ENCODE data around the gene RNF144B. TPM values are rescaled to one million over a fixed set of nuclear protein-coding genes. Genes with fewer than 3 reads are reported as not detected.

The RNF144B gene
- total and polyA plus RNA-seq, 2 donors (not counting 1 experiment from before 2014, with no cell fraction given), result 0.61 to 0.83 TPM

DNA sequence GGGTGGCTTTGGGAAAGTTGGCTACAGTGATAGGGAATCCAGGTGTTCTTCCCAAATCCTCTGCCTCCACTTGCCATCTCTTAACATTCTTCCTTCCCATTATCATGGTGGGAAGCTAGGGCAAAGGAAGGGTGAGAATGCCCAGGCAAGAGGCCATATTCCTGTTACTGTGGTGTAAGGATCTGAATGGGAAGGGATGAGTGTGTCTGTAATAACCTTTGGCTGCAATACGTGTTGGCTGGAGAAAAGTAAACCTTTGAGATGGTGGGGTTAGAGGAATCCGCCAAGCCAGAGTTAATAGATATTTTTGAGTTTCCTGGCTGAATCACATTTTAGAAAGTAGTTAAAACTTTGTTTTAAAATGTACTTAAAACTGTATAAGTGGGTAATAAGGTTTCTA lies 45.9 kb downstream of the RNF144B start:
- TF ChIP-seq, protein P1, sequence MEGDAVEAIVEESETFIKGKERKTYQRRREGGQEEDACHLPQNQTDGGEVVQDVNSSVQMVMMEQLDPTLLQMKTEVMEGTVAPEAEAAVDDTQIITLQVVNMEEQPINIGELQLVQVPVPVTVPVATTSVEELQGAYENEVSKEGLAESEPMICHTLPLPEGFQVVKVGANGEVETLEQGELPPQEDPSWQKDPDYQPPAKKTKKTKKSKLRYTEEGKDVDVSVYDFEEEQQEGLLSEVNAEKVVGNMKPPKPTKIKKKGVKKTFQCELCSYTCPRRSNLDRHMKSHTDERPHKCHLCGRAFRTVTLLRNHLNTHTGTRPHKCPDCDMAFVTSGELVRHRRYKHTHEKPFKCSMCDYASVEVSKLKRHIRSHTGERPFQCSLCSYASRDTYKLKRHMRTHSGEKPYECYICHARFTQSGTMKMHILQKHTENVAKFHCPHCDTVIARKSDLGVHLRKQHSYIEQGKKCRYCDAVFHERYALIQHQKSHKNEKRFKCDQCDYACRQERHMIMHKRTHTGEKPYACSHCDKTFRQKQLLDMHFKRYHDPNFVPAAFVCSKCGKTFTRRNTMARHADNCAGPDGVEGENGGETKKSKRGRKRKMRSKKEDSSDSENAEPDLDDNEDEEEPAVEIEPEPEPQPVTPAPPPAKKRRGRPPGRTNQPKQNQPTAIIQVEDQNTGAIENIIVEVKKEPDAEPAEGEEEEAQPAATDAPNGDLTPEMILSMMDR (conservative IDR thresholded peaks at IDR 0.05 in 1 of 2, IDR thresholded peaks at IDR 0.05 in 1 of 2; ENCODE audit: low read depth in 1 of 2, low read length in 2 of 2), result no peak
- no peak for TF ChIP-seq EZH2 (IDR thresholded peaks at IDR 0.05; ENCODE audit: low read length, missing control alignments)
- no peaks in the 10 kb centered on the region for H3K9me3 ChIP-seq (ENCODE audit: control insufficient read depth, insufficient read depth, low read depth, low read length)
- no peaks in the 10 kb centered on the region for H3K4me1 ChIP-seq (ENCODE audit: control insufficient read depth, extremely low read depth, insufficient read depth, low read length)
- H3K27me3 ChIP-seq (ENCODE audit: control insufficient read depth, insufficient read depth, low read length), result no peaks in the 10 kb centered on the region
- DNase-seq (ENCODE audit: low read depth in 2 of 2), result no peak
- no peak overlapping the region for H3K9ac ChIP-seq (ENCODE audit: insufficient read depth, low read length)
- no peak overlapping the region for H3K4me3 ChIP-seq (replicated peaks in 1 of 4; ENCODE audit: control extremely low read depth in 1 of 4, insufficient read depth in 1 of 4, low read depth in 3 of 4, low read length in 4 of 4)
- H3K4me2 ChIP-seq (ENCODE audit: extremely low read depth, insufficient read depth, low read length), result no peak overlapping the region
- H3K79me2 ChIP-seq (ENCODE audit: control insufficient read depth, insufficient read depth, low read length), result no peaks in the 10 kb centered on the region
- no peak overlapping the region for H3K27ac ChIP-seq (ENCODE audit: insufficient read depth, low read length)
- H3K36me3 ChIP-seq (ENCODE audit: control insufficient read depth, insufficient read depth, low read length), result no peaks in the 10 kb centered on the region
- H2AFZ ChIP-seq (ENCODE audit: low read length), result no peak overlapping the region
- H4K20me1 ChIP-seq (ENCODE audit: control insufficient read depth, extremely low read depth, insufficient read depth, low read length), result no peaks in the 10 kb centered on the region

DNA sequence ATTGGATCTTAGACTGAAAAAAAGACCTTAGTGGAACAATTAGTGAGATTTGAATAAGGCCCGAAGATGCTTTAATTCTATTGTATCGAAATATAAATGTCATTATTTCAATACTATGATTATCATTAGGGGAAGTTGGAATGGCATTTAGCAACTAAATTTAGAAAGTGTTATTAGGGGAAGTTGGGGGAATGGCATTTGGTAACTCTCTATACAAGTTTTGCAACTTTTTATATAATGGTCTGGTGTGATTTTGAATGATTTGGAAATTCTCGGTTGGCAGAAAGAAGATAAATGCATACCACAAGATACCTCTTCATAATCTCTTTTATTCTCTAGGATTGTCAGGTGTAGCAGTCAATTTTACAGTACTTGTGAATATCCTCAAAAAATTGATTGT lies 49.2 kb downstream of the RNF144B start:
- H3K4me1 ChIP-seq (ENCODE audit: control insufficient read depth, extremely low read depth, insufficient read depth, low read length), result no peaks in the 10 kb centered on the region
- H3K27ac ChIP-seq (ENCODE audit: insufficient read depth, low read length), result no peak overlapping the region
- TF ChIP-seq, protein P1 (conservative IDR thresholded peaks at IDR 0.05 in 1 of 2, IDR thresholded peaks at IDR 0.05 in 1 of 2; ENCODE audit: low read depth in 1 of 2, low read length in 2 of 2), result no peak
- TF ChIP-seq EZH2 (IDR thresholded peaks at IDR 0.05; ENCODE audit: low read length, missing control alignments), result no peak
- H3K4me2 ChIP-seq (ENCODE audit: extremely low read depth, insufficient read depth, low read length), result no peak overlapping the region
- no peaks in the 10 kb centered on the region for H3K9me3 ChIP-seq (ENCODE audit: control insufficient read depth, insufficient read depth, low read depth, low read length)
- H3K4me3 ChIP-seq (replicated peaks in 1 of 4; ENCODE audit: control extremely low read depth in 1 of 4, insufficient read depth in 1 of 4, low read depth in 3 of 4, low read length in 4 of 4), result no peak overlapping the region
- H3K27me3 ChIP-seq (ENCODE audit: control insufficient read depth, insufficient read depth, low read length), result no peaks in the 10 kb centered on the region
- no peak for DNase-seq (ENCODE audit: low read depth in 2 of 2)
- H3K36me3 ChIP-seq (ENCODE audit: control insufficient read depth, insufficient read depth, low read length), result no peaks in the 10 kb centered on the region
- no peaks in the 10 kb centered on the region for H3K79me2 ChIP-seq (ENCODE audit: control insufficient read depth, insufficient read depth, low read length)
- H2AFZ ChIP-seq (ENCODE audit: low read length), result no peak overlapping the region
- no peak overlapping the region for H3K9ac ChIP-seq (ENCODE audit: insufficient read depth, low read length)
- no peaks in the 10 kb centered on the region for H4K20me1 ChIP-seq (ENCODE audit: control insufficient read depth, extremely low read depth, insufficient read depth, low read length)

DNA sequence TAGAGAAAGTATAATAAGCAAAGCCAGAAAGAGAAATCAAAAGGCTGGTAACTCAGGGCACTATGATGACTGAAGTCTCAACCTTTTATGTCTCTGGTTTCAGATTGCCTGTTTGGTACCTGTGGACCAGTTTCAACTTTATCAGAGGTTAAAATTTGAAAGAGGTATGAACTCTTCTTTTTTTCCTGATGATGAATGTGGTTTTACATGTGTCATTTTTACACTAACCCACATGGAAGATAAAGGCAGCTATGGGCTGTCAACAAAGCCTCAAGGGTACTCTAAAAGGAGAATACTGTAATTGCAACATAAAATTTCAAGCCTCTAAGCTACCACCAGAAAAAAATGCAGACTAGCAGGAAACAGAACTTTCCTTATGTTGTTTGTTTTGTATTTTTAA lies 52.4 kb downstream of the RNF144B start:
- Histone ChIP-seq H3K36me3 (ENCODE audit: control insufficient read depth, insufficient read depth, low read length) (no peaks in the 10 kb centered on the region), H3K27me3 (ENCODE audit: control insufficient read depth, insufficient read depth, low read length) (no peaks in the 10 kb centered on the region), H3K9ac (ENCODE audit: insufficient read depth, low read length) (no peak overlapping the region), H3K4me1 (ENCODE audit: control insufficient read depth, extremely low read depth, insufficient read depth, low read length) (no peaks in the 10 kb centered on the region), H2AFZ (ENCODE audit: low read length) (no peak overlapping the region), H3K9me3 (ENCODE audit: control insufficient read depth, insufficient read depth, low read depth, low read length) (no peaks in the 10 kb centered on the region), H3K27ac (ENCODE audit: insufficient read depth, low read length) (no peak overlapping the region), H4K20me1 (ENCODE audit: control insufficient read depth, extremely low read depth, insufficient read depth, low read length) (no peaks in the 10 kb centered on the region), H3K4me3 (replicated peaks in 1 of 4; ENCODE audit: control extremely low read depth in 1 of 4, insufficient read depth in 1 of 4, low read depth in 3 of 4, low read length in 4 of 4) (no peak overlapping the region), H3K4me2 (ENCODE audit: extremely low read depth, insufficient read depth, low read length) (no peak overlapping the region), H3K79me2 (ENCODE audit: control insufficient read depth, insufficient read depth, low read length) (no peaks in the 10 kb centered on the region)
- TF ChIP-seq, protein P1 (conservative IDR thresholded peaks at IDR 0.05 in 1 of 2, IDR thresholded peaks at IDR 0.05 in 1 of 2; ENCODE audit: low read depth in 1 of 2, low read length in 2 of 2), result no peak
- TF ChIP-seq EZH2 (IDR thresholded peaks at IDR 0.05; ENCODE audit: low read length, missing control alignments), result no peak
- DNase-seq (ENCODE audit: low read depth in 2 of 2), result no peak

All from fibroblast of lung (primary cell).